IMR-90 (cell line): ENCODE results near the gene F5. TPM values are rescaled to one million over a fixed set of nuclear protein-coding genes. Genes with fewer than 3 reads are reported as not detected.

Experiments
- ATAC-seq: fragments of 200-7000 bp; cut with Tn5 transposase; 2 replicates; pipeline ENCODE4 v1.9.1; 2020; ENCODE audit warnings: low read depth, mild to moderate bottlenecking, moderate library complexity
- BruUV-seq: library from RNA; stranded (reverse); fragments of 400-500 nt; replicated peaks from 2 replicates; lab custom pipeline; 2021; lab: Mats Ljungman, UMichigan
- CTCF ChIA-PET: fragments of 300-600 bp; formaldehyde crosslinking; extraction: SDS; loops from one replicate; lab custom pipeline; 2021; ENCODE audit warnings: antibody characterized with exemption; lab: Yijun Ruan, JAX
- POLR2A ChIA-PET: fragments of 300-600 bp; sonication (Branson Sonifier 250); formaldehyde crosslinking; loops from one replicate; lab custom pipeline; 2022; ENCODE audit warnings: antibody characterized with exemption; ENCODE audit not compliant: unreplicated experiment; lab: Charles Lee
- DNase-seq: peaks from one replicate; pipeline ENCODE4 v3.0.0; 2013
- H2AFZ ChIP-seq: replicated peaks from 2 replicates; pipeline ENCODE3; 2013; ENCODE audit warnings: low read length, mild to moderate bottlenecking; ENCODE audit not compliant: poor library complexity
- H2AK5ac ChIP-seq: 2 replicates; pipeline ENCODE4 v1.6.1; 2013; ENCODE audit warnings: low read depth, low read length, inconsistent platforms
- H2AK9ac ChIP-seq: replicated peaks from 2 replicates; pipeline ENCODE3; 2013; ENCODE audit warnings: mild to moderate bottlenecking, low read depth, low read length, moderate library complexity; ENCODE audit not compliant: poor library complexity
- H2BK120ac ChIP-seq: 2 replicates; pipeline ENCODE4 v1.6.1; 2013; ENCODE audit warnings: low read depth, low read length, inconsistent platforms
- H2BK15ac ChIP-seq: 3 replicates; pipeline ENCODE4 v1.6.1; 2013; ENCODE audit warnings: low read depth, low read length, inconsistent platforms
- H2BK20ac ChIP-seq: 2 replicates; pipeline ENCODE4 v1.6.1; 2013; ENCODE audit warnings: low read depth, mild to moderate bottlenecking, inconsistent platforms, low read length, moderate library complexity
- H2BK5ac ChIP-seq: 2 replicates; pipeline ENCODE4 v1.6.1; 2013; ENCODE audit warnings: mild to moderate bottlenecking, low read depth, low read length, inconsistent platforms; ENCODE audit not compliant: poor library complexity, severe bottlenecking
- H3K14ac ChIP-seq: replicated peaks from 2 replicates; pipeline ENCODE4 v1.6.1; 2013; ENCODE audit warnings: low read depth, low read length, inconsistent platforms
- H3K18ac ChIP-seq: 2 replicates; pipeline ENCODE4 v1.6.1; 2013; ENCODE audit warnings: low read depth, low read length, control low read depth
- H3K23ac ChIP-seq: 2 replicates; pipeline ENCODE4 v1.6.1; 2013; ENCODE audit warnings: low read depth, low read length, inconsistent platforms
- H3K27ac ChIP-seq: 2 replicates; pipeline ENCODE4 v1.5.1; 2013; ENCODE audit warnings: mild to moderate bottlenecking, control low read depth, low read length; ENCODE audit not compliant: insufficient read depth
- H3K27me3 ChIP-seq: 2 replicates; pipeline ENCODE4 v1.6.1; 2013; ENCODE audit warnings: low read length; ENCODE audit not compliant: control insufficient read depth, insufficient read depth
- H3K36me3 ChIP-seq: 2 replicates; pipeline ENCODE4 v1.6.1; 2013; ENCODE audit warnings: low read length, mixed read lengths; ENCODE audit not compliant: control insufficient read depth, insufficient read depth
- H3K4ac ChIP-seq: 2 replicates; pipeline ENCODE4 v1.6.1; 2013; ENCODE audit warnings: low read depth, low read length, inconsistent platforms
- H3K4me1 ChIP-seq: 2 replicates; pipeline ENCODE4 v1.6.1; 2013; ENCODE audit warnings: low read length, mixed read lengths; ENCODE audit not compliant: control insufficient read depth, insufficient read depth
- H3K4me2 ChIP-seq: 2 replicates; pipeline ENCODE4 v1.6.1; 2013; ENCODE audit warnings: low read depth, mild to moderate bottlenecking, control low read depth, low read length, moderate library complexity
- H3K4me3 ChIP-seq: 2 replicates; pipeline ENCODE4 v1.5.1; 2013; ENCODE audit warnings: low read depth, mild to moderate bottlenecking, control low read depth, low read length, moderate library complexity; ENCODE audit not compliant: insufficient read depth
- H3K56ac ChIP-seq: 2 replicates; pipeline ENCODE4 v1.6.1; 2013; ENCODE audit warnings: low read length, inconsistent platforms; ENCODE audit not compliant: insufficient read depth; ENCODE audit errors: extremely low read depth
- H3K79me1 ChIP-seq, 2 experiments: 2 replicates each; pipeline ENCODE4 v1.6.1; 2013; ENCODE audit warnings: low read length in 2 of 2, inconsistent platforms in 1 of 2, low read depth in 1 of 2
- H3K9ac ChIP-seq: 2 replicates; pipeline ENCODE4 v1.6.1; 2013; ENCODE audit warnings: low read depth, low read length, control low read depth
- H3K9me1 ChIP-seq: 2 replicates; pipeline ENCODE4 v1.6.1; 2013; ENCODE audit warnings: low read length, inconsistent platforms; ENCODE audit not compliant: insufficient read depth
- H3K9me3 ChIP-seq: 2 replicates; pipeline ENCODE4 v1.6.1; 2013; ENCODE audit warnings: low read length; ENCODE audit not compliant: control insufficient read depth, insufficient read depth
- H4K20me1 ChIP-seq: 2 replicates; pipeline ENCODE4 v1.6.1; 2013; ENCODE audit warnings: low read length, inconsistent platforms; ENCODE audit not compliant: insufficient read depth
- H4K5ac ChIP-seq: 2 replicates; pipeline ENCODE4 v1.6.1; 2013; ENCODE audit warnings: mild to moderate bottlenecking, low read depth, low read length, control low read depth
- H4K8ac ChIP-seq, 2 experiments: 2 replicates each; pipeline ENCODE4 v1.6.1; 2013; ENCODE audit warnings: low read depth in 2 of 2, low read length in 2 of 2, control low read depth in 1 of 2, inconsistent platforms in 1 of 2
- H4K91ac ChIP-seq: 2 replicates; pipeline ENCODE4 v1.6.1; 2013; ENCODE audit warnings: low read depth, low read length, inconsistent platforms; ENCODE audit not compliant: insufficient read depth
- BHLHE40 ChIP-seq: fragments of 150-350 bp; IDR thresholded peaks from 2 replicates; pipeline ENCODE4 v1.6.1; 2016; ENCODE audit warnings: mild to moderate bottlenecking, low read depth, low read length
- CEBPB ChIP-seq: IDR thresholded peaks from 2 replicates; pipeline ENCODE4 v1.6.1; 2012; ENCODE audit warnings: low read depth, low read length, improper control_type of control experiment
- CHD1 ChIP-seq: IDR thresholded peaks from 2 replicates; pipeline ENCODE4 v1.6.1; 2012; ENCODE audit warnings: low read depth, low read length, improper control_type of control experiment
- ELK1 ChIP-seq: fragments of 150-350 bp; IDR thresholded peaks from 2 replicates; pipeline ENCODE4 v1.6.1; 2016; ENCODE audit warnings: low read depth, mild to moderate bottlenecking, low read length, moderate library complexity, borderline replicate concordance
- FOS ChIP-seq: fragments of 150-350 bp; IDR thresholded peaks from 2 replicates; pipeline ENCODE4 v1.6.1; 2016; ENCODE audit warnings: low read depth, low read length
- MAFK ChIP-seq: IDR thresholded peaks from 2 replicates; pipeline ENCODE4 v1.6.1; 2012; ENCODE audit warnings: low read depth, low read length, improper control_type of control experiment
- MAZ ChIP-seq: IDR thresholded peaks from 2 replicates; pipeline ENCODE4 v1.6.1; 2012; ENCODE audit warnings: low read depth, mild to moderate bottlenecking, low read length, improper control_type of control experiment, moderate library complexity, borderline replicate concordance
- MXI1 ChIP-seq: IDR thresholded peaks from 2 replicates; pipeline ENCODE4 v1.6.1; 2012; ENCODE audit warnings: low read depth, mild to moderate bottlenecking, low read length, moderate library complexity, borderline replicate concordance
- NFE2L2 ChIP-seq: fragments of 150-350 bp; IDR thresholded peaks from 2 replicates; pipeline ENCODE4 v1.6.1; 2016; ENCODE audit warnings: low read depth, mild to moderate bottlenecking, low read length
- POLR2A ChIP-seq: IDR thresholded peaks from 2 replicates; pipeline ENCODE4 v1.6.1; 2012; ENCODE audit warnings: mild to moderate bottlenecking, low read depth, low read length
- RAD21 ChIP-seq: IDR thresholded peaks from 2 replicates; pipeline ENCODE4 v1.6.1; 2012; ENCODE audit warnings: low read length, improper control_type of control experiment
- RCOR1 ChIP-seq: IDR thresholded peaks from 2 replicates; pipeline ENCODE4 v1.6.1; 2012; ENCODE audit warnings: mild to moderate bottlenecking, low read length, improper control_type of control experiment; ENCODE audit not compliant: insufficient replicate concordance
- RFX5 ChIP-seq: IDR thresholded peaks from 2 replicates; pipeline ENCODE4 v1.8.0; 2012; ENCODE audit warnings: low read depth, mild to moderate bottlenecking, low read length, moderate library complexity
- SMC3 ChIP-seq: fragments of 150-350 bp; IDR thresholded peaks from 2 replicates; pipeline ENCODE4 v1.6.1; 2016; ENCODE audit warnings: low read depth, mild to moderate bottlenecking, antibody characterized with exemption, low read length, moderate library complexity
- USF2 ChIP-seq: fragments of 150-350 bp; IDR thresholded peaks from 2 replicates; pipeline ENCODE4 v1.6.1; 2017; ENCODE audit warnings: mild to moderate bottlenecking, antibody characterized with exemption, low read length, low read depth
- WGBS, 2 experiments: methylation state at CpG; one replicate each; pipeline versions ENCODE4 v1.1.5 to v1.1.7; 2013; ENCODE audit warnings: missing lambda C conversion rate in 2 of 2; ENCODE audit not compliant: insufficient read length in 1 of 2; ENCODE audit errors: extremely low coverage in 2 of 2; 5-methylcytosine and 5-hydroxymethylcytosine counted together
- dilution Hi-C: fragments of 300-500 bp; cut with HindIII; formaldehyde crosslinking; loops from one replicate; pipeline ENCODE4 v1.14.3; 2018; ENCODE audit warnings: low sequenced_read_pairs; ENCODE audit not compliant: unreplicated experiment
- in situ Hi-C: fragments of 300-500 bp; cut with MboI; formaldehyde crosslinking; loops from 3 replicates; pipeline ENCODE4 v1.14.3; 2019; ENCODE audit warnings: low sequenced_read_pairs, inconsistent platforms, mixed read lengths
- intact Hi-C: fragments of 100-400 bp; cut with micrococcal nuclease; formaldehyde crosslinking; loops from 2 replicates; pipeline ENCODE4 v1.10.0; 2022
- polyA plus RNA-seq, 3 experiments: library from polyadenylated mRNA; depleted of rRNA; stranded (reverse); fragments of >200 nt; gene quantifications; 2 replicates each; pipeline ENCODE4 v1.2.3, GENCODE V29; 2012; ENCODE audit warnings: low replicate concordance in 1 of 3
- total RNA-seq: library from RNA; depleted of rRNA; stranded (reverse); fragments of >200 nt; gene quantifications from 2 replicates; pipeline ENCODE4 v1.2.3, GENCODE V29; 2012
- TF ChIP-seq, protein P1 (sequence below): conservative IDR thresholded peaks from 2 replicates; pipeline ENCODE4 v1.5.1; 2012; ENCODE audit warnings: mild to moderate bottlenecking, low read depth, low read length, improper control_type of control experiment

Gene F5
- total and polyA plus RNA-seq, 2 of the 4 experiments (the other 2 are of a cell fraction) = not detected

- no peaks in the 10 kb centered on the region for H3K9me3 ChIP-seq
- BruUV-seq = no TSS peak
- H2BK120ac ChIP-seq = no peak overlapping the region
- no peak overlapping the region for H4K5ac ChIP-seq
- no peak overlapping the region for H3K4me2 ChIP-seq
- H3K18ac ChIP-seq = no peak overlapping the region
- no peak overlapping the region for H2BK5ac ChIP-seq
- no peak overlapping the region for H2BK15ac ChIP-seq
- no peak overlapping the region for H2AFZ ChIP-seq
- H3K79me1 ChIP-seq = no peaks in the 10 kb centered on the region
- H3K14ac ChIP-seq = no peak overlapping the region
- no peak overlapping the region for H3K9ac ChIP-seq
- no peaks in the 10 kb centered on the region for H4K20me1 ChIP-seq
- no peak overlapping the region for H3K4me3 ChIP-seq
- H3K56ac ChIP-seq = no peak overlapping the region
- DNase-seq = no peak
- no peaks in the 10 kb centered on the region for H3K36me3 ChIP-seq
- no peak overlapping the region for H3K23ac ChIP-seq
- H3K4ac ChIP-seq = no peak overlapping the region
- ChIA-PET CTCF (no interaction called here), POLR2A (no interaction called here)
- H3K4me1 ChIP-seq = no peaks in the 10 kb centered on the region
- H3K9me1 ChIP-seq = no peaks in the 10 kb centered on the region
- H3K27ac ChIP-seq = no peak overlapping the region
- no peak overlapping the region for H4K8ac ChIP-seq
- no peak for ATAC-seq
- no peak overlapping the region for H2BK20ac ChIP-seq
- WGBS, 2 experiments = 65% methylated on average over 5 of the region's 8 CpGs; no CpG with 5 or more reads in 1 of the 2 experiments
- intact Hi-C loops (no loop called here), dilution Hi-C loops (no loop called here), in situ Hi-C loops (no loop called here)
- no peak overlapping the region for H2AK5ac ChIP-seq
- TF ChIP-seq MXI1 (no peak), FOS (no peak), MAZ (no peak), BHLHE40 (no peak), RAD21 (no peak), RFX5 (no peak), NFE2L2 (no peak), CEBPB (no peak), RCOR1 (no peak), MAFK (no peak), USF2 (no peak), ELK1 (no peak), SMC3 (no peak), CHD1 (no peak), POLR2A (no peak)
- TF ChIP-seq, protein P1, sequence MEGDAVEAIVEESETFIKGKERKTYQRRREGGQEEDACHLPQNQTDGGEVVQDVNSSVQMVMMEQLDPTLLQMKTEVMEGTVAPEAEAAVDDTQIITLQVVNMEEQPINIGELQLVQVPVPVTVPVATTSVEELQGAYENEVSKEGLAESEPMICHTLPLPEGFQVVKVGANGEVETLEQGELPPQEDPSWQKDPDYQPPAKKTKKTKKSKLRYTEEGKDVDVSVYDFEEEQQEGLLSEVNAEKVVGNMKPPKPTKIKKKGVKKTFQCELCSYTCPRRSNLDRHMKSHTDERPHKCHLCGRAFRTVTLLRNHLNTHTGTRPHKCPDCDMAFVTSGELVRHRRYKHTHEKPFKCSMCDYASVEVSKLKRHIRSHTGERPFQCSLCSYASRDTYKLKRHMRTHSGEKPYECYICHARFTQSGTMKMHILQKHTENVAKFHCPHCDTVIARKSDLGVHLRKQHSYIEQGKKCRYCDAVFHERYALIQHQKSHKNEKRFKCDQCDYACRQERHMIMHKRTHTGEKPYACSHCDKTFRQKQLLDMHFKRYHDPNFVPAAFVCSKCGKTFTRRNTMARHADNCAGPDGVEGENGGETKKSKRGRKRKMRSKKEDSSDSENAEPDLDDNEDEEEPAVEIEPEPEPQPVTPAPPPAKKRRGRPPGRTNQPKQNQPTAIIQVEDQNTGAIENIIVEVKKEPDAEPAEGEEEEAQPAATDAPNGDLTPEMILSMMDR = no peak
- H4K91ac ChIP-seq = no peak overlapping the region
- H3K27me3 ChIP-seq = no peaks in the 10 kb centered on the region
- no peak overlapping the region for H2AK9ac ChIP-seq
Observed at GRCh38 chr1:169620565-169620964, 34.3 kb upstream of the F5 start.
